Measurements from ENCODE around the gene FCMR. TPM values are rescaled to one million over a fixed set of nuclear protein-coding genes. Genes with fewer than 3 reads are reported as not detected.

Gene FCMR
- polyA plus RNA-seq, 1 experiment: 1.1 TPM

DNA sequence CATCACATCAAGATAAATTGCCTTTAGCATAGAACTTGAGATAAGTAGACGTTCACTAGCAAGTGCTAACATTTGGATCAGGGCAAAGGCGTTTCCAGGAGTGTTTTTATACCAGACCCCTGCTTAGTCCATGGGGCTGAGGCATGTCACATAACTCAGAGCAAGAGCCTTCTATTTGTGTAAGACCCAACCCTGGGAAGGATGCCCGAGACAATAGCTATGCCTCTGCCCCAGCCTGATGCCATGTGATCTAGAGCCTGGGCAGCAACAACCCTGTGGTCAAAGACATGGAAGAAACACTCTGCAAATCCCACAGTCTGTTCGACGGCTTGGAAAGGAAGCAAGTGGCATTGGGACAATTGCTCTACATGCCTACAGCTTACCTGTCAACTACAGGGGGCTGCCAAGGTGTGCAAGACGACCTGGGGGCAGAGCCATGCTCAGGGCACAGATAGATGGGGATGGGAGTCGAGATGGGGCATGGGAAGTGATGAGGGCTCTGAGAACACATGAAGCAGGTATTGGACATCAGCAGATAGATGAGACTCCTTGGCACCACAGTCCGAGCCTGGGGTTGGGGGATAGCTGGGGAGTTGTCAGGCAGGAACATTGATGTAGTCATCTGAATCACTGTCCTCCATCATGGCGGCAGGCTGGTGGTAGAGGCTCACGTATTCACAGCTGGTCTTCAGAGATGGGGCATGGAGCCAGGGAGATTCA, 17.2 kb downstream of the FCMR start:
- DNase-seq (ENCODE audit: low read depth, low spot score): no peak
- TF ChIP-seq, protein P1, sequence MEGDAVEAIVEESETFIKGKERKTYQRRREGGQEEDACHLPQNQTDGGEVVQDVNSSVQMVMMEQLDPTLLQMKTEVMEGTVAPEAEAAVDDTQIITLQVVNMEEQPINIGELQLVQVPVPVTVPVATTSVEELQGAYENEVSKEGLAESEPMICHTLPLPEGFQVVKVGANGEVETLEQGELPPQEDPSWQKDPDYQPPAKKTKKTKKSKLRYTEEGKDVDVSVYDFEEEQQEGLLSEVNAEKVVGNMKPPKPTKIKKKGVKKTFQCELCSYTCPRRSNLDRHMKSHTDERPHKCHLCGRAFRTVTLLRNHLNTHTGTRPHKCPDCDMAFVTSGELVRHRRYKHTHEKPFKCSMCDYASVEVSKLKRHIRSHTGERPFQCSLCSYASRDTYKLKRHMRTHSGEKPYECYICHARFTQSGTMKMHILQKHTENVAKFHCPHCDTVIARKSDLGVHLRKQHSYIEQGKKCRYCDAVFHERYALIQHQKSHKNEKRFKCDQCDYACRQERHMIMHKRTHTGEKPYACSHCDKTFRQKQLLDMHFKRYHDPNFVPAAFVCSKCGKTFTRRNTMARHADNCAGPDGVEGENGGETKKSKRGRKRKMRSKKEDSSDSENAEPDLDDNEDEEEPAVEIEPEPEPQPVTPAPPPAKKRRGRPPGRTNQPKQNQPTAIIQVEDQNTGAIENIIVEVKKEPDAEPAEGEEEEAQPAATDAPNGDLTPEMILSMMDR (IDR thresholded peaks at IDR 0.05; ENCODE audit: low read depth, low read length): no peak
- Histone ChIP-seq H3K27ac (ENCODE audit: low read depth, low read length) (peak overlapping the region; percentile 68), H3K4me3 (ENCODE audit: low read depth, low read length) (no peak overlapping the region), H3K9me3 (ENCODE audit: control insufficient read depth, insufficient read depth, low read length) (peaks cover 8% of the 10 kb centered on the region; the same call in 1 of the 2 replicates), H3K27me3 (ENCODE audit: control insufficient read depth, insufficient read depth, low read length) (no peaks in the 10 kb centered on the region)
- POLR2A ChIA-PET: no interaction called here
- CTCF ChIA-PET: interaction anchor here (0.6 to 1.2 kb wide), 3 partner anchors 170 to 179 kb away, joined by 3 read pairs; no protein-coding TSS in a partner anchor

DNA sequence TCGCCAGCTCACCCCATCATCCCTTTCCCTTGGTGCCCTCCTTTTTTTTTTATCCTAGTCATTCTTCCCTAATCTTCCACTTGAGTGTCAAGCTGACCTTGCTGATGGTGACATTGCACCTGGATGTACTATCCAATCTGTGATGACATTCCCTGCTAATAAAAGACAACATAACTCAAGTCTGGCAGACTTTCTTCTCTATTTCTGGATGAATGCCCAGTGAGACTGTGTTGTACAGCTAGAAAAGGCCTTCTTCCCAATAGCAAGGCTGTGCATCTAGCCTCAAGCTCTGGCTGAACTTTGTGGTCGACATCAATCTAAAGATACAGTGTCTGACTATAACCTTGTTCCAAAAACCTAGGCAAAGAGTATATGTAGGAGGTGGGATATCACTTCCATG, 18.1 kb downstream of the FCMR start:
- DNase-seq (ENCODE audit: low read depth, low spot score): no peak
- CTCF ChIA-PET: interaction anchor here (0.7 to 1.2 kb wide), 3 partner anchors 8 to 178 kb away, joined by 3 read pairs; no protein-coding TSS in a partner anchor
- POLR2A ChIA-PET: interaction anchor here (0.7 kb wide), 1 partner anchor 80 kb away, joined by 3 read pairs; no protein-coding TSS in a partner anchor
- no peak overlapping the region for H3K27ac ChIP-seq (ENCODE audit: low read depth, low read length)
- H3K27me3 ChIP-seq (ENCODE audit: control insufficient read depth, insufficient read depth, low read length): no peaks in the 10 kb centered on the region
- TF ChIP-seq, protein P1 (IDR thresholded peaks at IDR 0.05; ENCODE audit: low read depth, low read length): no peak
- H3K4me3 ChIP-seq (ENCODE audit: low read depth, low read length): no peak overlapping the region
- peaks cover 8% of the 10 kb centered on the region; the same call in 1 of the 2 replicates for H3K9me3 ChIP-seq (ENCODE audit: control insufficient read depth, insufficient read depth, low read length)

DNA sequence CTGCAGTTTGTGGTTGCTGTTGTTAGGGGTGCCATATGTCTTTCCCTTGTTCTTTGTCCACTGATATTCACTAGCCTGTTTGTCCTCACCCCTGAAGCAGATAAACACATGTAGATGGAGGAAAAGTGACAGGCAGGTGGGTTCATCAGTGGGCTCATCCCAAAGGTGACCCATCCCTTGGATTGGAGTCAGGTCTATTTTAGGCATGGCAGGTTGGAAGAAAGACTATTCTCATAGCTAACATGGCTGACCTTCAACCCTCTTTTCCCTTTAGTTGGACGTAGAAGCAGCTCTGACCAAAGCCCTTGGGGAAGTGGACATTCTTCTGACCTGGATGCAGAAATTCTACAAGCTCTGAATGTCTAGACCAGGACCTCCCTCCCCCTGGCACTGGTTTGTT, 19.0 kb downstream of the FCMR start:
- no peak for DNase-seq (ENCODE audit: low read depth, low spot score)

DNA sequence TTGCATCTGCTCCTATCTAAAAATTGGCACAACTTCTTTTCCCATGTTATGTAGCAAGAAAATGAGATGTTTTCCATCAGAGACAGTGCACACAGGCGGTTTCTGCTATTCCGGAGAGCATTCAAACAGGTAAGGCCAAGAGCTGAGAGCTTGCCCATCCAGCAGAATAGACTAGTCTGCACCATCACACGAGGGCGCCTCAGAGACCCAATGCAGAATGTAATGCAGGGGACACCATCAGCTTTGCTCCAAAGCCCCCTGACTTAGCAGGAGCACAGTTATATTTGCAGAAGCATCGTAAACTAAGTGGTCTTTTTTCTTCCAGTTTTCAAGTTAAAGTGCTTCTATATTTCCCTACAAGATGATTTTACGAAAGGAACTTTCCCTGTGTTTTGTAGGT, 19.8 kb downstream of the FCMR start:
- ChIA-PET POLR2A (no interaction called here), CTCF (interaction anchor here (1.0 kb wide), 1 partner anchor 271 kb away, joined by 3 read pairs; no protein-coding TSS in a partner anchor)
- no peaks in the 10 kb centered on the region for H3K27me3 ChIP-seq (ENCODE audit: control insufficient read depth, insufficient read depth, low read length)
- no peak overlapping the region for H3K4me3 ChIP-seq (ENCODE audit: low read depth, low read length)
- TF ChIP-seq, protein P1 (IDR thresholded peaks at IDR 0.05; ENCODE audit: low read depth, low read length): no peak
- DNase-seq (ENCODE audit: low read depth, low spot score): no peak
- H3K9me3 ChIP-seq (ENCODE audit: control insufficient read depth, insufficient read depth, low read length): no peaks in the 10 kb centered on the region
- no peak overlapping the region for H3K27ac ChIP-seq (ENCODE audit: low read depth, low read length)

More for the DNA sequence above, 19.0 kb downstream of the FCMR start:
- TF ChIP-seq, protein P1 (IDR thresholded peaks at IDR 0.05; ENCODE audit: low read depth, low read length): no peak
- Histone ChIP-seq H3K4me3 (ENCODE audit: low read depth, low read length) (no peak overlapping the region), H3K27me3 (ENCODE audit: control insufficient read depth, insufficient read depth, low read length) (no peaks in the 10 kb centered on the region), H3K9me3 (ENCODE audit: control insufficient read depth, insufficient read depth, low read length) (peaks cover 4% of the 10 kb centered on the region; the same call in 1 of the 2 replicates), H3K27ac (ENCODE audit: low read depth, low read length) (no peak overlapping the region)
- ChIA-PET POLR2A (no interaction called here), CTCF (interaction anchor here (1.0 kb wide), 3 partner anchors 9 to 272 kb away, joined by 3 read pairs; partner anchors contain the start of gene IL20)

- Histone ChIP-seq H3K27me3 (ENCODE audit: control insufficient read depth, insufficient read depth, low read length) (no peaks in the 10 kb centered on the region), H3K4me3 (ENCODE audit: low read depth, low read length) (no peak overlapping the region), H3K9me3 (ENCODE audit: control insufficient read depth, insufficient read depth, low read length) (no peaks in the 10 kb centered on the region), H3K27ac (ENCODE audit: low read depth, low read length) (no peak overlapping the region)
- TF ChIP-seq, protein P1 (IDR thresholded peaks at IDR 0.05; ENCODE audit: low read depth, low read length): no peak
- no peak for DNase-seq (ENCODE audit: low read depth, low spot score)
- ChIA-PET POLR2A (no interaction called here), CTCF (interaction anchor here (0.8 to 1.7 kb wide), 5 partner anchors 10 to 175 kb away, joined by 3 to 7 read pairs (median 4); no protein-coding TSS in a partner anchor)
These were observed 21.6 kb downstream of the FCMR start for GRCh38 chr1:206900149-206900548.

Data from AG04450 (cell line).